HG03039 (cell line): Measurements from ENCODE around the gene CHRDL1.

Source experiments
- ATAC-seq: cut with Tn5 transposase; IDR thresholded peaks from one replicate; pipeline ENCODE4 v1.9.1; 2021; ENCODE audit warnings: mild to moderate bottlenecking, moderate library complexity; ENCODE audit not compliant: unreplicated experiment

CHRDL1 gene

DNA sequence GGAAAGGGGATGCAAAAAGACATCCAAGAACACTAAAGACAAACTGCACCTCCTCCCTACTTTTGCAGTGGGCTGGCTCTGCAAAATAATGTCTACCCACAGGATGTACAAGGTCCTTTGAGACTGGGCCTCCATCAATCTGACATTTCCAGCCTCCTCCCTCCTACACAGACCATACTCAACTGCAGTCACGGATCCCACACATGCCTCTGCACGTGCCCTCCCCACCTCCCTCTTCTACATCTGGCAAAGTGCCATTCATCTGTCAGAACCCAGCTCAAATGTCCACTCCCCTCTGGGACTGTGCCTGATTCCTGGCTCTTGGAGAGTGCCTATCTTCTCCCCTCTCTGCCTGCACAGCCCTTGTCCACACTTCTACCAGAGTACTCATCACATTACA, 50.3 kb downstream of the CHRDL1 start:
- no peak for ATAC-seq

DNA sequence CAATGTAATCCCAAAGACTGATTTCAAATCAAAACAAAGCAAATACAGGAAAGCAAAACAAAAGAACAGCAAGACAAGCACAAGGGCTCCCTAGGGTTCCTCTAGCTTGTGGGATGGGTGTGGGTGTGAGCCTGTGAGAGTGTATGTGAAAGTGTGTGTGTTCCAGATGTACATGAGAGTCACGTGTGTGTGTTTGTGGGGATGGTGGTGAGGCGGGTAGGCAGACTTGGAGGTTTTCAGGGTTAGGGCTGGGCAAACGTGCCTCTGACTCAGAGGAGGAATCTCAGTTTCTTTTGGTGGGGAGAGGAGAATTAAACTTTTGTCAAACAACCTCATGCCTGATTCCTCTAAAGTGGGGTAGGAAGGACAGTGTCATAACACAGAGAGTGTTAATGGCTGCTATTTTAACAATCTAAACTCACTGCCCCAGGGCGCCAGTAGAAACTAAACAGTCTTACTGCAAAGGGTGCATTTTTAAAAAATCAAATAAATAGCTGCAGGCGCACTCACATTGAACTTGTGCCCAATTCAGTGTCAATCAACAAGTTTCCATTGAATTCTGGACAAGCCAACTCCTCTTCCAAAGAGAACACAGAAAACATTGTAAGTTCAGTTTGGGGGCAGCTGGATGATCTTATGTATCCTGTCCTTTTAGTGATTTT, 51.8 kb downstream of the CHRDL1 start:
- ATAC-seq: peak; percentile 61

DNA sequence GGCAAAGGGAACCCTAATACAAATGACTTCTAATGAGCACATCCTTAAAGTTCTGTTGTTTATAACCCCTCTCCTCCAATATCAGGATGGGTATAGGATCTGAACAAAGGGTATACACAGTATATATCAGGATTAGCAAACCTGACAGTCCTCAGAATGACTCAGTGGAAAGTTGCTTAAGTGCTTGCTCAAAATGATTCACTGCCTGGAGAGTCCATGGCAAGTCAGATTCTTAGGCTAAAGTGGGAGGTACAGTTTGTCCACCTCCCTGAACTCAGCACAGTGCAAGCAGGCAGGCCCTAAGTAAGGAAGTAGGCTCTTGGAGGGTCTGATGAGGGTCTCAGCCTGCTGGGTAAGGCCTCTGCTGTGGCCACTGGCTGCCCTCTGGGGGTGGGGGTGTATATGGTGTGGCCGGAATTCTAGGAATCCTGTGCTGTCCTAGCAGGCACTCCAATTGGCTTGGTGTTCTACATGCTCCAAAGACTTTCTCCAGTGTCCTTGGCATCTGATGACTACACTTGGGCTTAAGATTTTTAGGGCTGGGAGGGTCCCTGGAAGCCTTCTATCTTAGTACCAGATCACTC, 54.3 kb downstream of the CHRDL1 start:
- no peak for ATAC-seq

DNA sequence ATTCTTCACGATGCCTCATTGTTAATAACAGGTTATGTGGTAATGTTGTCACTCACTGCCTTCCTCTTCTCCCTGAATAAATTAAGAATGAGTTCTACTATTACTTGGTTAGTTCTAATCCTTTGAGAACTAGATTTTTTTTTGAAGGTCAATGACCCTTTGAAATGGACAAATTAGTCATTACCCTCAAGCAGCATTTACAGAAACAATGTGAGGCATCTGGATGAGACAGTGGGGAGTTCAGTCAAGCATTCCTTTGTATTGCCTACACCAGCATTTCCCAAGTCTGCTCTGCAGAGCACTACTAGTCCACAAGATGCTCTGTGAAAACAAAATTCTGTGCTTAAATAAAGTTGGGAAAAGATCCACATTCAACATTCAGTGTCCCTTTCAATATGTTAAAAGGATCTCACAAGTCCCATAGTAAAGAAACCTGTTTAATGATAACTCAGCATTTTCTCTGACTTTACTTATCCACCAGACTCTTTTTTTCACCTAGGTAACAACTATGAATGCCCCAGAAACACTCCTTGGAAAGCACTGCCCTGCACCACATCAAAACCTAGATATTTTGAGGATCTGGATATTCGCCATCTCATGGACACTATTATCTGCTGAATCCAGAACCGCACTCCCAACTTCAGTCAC, 60.6 kb downstream of the CHRDL1 start:
- no peak for ATAC-seq

DNA sequence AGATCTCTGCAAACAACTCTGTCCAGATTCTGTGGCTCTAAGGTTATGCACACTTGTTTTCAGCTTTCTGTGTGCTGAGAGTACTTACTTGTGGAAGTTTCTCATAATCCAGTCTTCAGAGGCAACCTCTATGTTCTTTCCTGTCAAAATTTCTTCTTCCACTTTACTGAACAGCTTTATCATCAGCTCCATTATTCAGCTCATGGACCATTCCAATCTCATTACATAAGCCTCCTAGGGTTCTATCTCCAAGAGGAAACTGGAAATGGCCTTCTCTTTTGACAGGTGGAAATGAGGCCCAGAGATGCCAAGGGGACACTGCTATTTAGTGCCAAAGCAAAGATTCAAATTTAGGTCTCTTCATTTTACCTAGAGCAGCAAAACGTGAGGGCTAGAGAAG, 61.3 kb downstream of the CHRDL1 start:
- no peak for ATAC-seq

DNA sequence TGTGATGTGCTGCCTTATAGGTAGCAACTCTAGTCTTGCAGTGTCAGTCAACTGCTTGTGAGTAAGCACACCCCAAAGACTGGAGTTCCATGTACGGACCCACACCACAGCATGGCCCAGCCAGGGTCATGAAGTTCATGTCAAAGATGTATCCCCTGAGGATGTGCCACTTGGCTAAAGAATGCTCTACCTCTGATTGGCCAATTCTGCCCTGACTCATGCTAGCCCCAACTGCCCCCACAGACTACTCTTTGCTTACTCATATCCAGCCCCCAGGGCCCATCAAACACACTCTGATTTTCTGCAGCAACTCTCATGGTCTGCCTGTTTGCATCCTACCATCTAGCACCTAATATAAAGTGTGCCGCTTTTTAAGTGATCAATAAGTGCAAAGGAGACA, 62.5 kb downstream of the CHRDL1 start:
- no peak for ATAC-seq

DNA sequence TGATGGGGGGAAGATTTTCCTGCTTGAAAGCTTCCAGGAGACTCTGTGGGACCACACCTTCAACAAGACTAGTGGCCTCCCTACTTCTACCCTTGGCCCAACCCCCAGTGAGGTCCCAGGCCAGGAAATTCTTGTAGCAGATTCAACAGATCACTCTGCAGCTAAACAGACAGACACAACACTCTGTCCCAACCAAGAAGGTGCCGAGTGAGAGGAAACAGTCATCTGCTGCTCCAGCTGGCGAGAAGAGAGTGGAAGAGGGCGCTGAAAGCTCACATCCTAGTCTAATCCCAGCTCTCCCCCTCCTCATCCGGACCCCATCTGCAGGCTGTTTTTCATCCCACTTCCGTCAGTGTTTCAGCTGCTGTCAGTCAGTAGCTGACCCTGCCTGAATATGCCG, 63.4 kb downstream of the CHRDL1 start:
- no peak for ATAC-seq

DNA sequence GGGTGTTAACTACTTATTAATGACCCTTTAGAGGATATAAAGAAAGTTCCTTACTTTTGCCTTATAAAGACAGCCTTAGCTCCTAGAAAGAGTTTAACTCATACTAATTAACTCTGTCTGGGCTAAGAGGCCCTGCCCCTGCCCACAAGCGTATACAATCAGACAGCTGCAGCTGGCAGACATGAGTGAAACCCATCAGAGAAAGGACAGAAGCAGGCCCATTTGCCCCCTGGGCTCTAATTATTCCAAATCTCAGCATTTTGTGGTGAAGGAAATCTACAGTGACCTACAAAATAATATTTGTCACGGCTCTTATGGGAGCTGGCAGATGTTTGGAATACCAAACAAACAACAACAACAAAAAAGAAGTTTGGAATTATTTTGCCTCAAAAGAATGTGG, 71.8 kb downstream of the CHRDL1 start:
- no peak for ATAC-seq

DNA sequence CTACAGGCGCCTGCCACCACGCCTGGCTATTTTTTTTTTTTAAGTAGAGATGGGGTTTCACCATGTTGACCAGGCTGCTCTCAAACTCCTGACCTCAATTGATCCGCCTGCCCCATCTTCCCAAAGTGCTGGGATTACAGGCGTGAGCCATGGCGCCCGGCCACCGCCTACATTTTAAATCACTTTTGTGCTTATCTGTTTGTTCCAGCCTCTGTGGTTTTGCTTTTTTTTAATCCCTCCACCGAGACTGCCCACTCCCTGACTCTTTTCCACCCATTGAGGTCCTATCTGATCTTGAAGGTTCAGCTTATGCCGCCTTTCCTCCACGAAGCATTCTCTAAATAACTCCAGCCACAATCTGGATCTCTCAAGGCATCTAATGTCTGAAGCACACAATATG, 73.5 kb downstream of the CHRDL1 start:
- no peak for ATAC-seq

DNA sequence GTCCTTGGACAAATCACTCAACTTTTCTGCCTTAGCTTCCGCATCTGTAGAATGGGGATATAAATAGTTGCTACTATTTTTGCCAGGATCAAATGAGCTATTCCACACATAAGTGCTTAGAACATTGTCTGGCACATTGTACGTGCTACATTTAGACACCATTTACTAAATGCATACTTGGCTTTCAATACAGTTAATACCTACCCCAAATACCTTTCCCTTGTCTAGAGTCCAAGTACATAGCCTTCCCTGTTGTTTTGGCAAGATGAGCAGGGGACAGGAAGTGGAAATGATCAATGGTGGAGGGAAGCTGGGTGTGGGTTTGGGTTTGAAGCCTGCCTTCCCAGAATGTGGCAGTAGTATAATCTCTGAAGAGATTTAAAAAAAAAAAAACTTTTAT, 82.0 kb downstream of the CHRDL1 start:
- ATAC-seq: no peak

DNA sequence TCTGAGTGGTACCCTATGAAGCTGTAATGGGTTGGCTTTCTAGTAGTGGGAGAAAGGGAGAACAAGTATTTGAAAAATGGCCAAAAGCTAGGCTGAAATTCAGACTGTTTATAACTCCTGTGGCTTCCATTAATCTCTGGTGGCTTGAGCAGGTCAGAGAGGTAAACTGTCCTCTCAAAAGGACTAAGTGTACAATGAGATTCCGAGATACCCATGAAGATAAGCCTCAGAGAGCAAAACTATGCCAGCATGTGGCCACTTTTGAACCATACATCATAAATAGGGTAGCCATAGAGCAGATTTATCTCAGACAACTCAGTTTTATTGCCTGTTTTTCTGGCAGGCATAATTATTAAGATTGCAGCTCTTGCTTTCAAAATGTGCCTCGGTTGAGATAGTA, 89.2 kb downstream of the CHRDL1 start:
- no peak for ATAC-seq

DNA sequence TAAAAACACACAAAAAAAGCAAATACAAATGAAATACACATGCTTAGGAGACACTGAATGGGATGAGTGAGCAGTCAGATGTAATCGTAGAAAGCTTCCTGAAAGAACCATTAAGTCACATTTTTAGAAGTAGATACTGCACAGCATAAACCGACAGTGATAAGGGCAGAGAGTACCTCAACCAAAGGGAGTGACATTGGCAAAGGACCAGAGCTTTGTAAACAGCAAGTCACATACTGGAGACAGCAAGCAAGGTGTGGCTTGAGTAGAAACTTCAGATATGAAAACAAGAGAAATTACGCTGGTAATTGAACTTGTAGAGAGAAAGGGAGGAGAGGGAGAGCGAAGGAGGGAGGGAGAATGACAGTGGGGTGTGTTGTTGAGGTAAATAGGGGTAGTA, 92.0 kb downstream of the CHRDL1 start:
- no peak for ATAC-seq

DNA sequence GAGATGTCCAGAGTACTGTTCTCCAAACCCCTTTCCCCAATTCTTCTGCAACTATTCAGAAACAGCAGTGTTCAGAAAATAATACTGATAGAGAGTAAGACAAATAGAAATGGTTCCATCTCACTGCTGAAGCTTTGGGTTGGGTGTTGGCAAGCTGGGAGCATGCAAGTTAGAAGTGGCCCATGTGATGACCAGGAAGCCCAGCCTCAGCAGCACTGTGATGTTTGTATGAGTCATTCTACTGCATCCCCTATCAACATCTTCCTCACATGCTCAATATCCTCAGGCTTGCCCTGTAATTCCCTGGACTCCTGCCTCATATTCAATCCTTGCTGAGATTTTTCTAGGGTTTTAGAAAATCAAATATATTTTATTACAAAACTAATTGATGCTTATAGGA, 96.5 kb downstream of the CHRDL1 start:
- peak; percentile 13 for ATAC-seq

DNA sequence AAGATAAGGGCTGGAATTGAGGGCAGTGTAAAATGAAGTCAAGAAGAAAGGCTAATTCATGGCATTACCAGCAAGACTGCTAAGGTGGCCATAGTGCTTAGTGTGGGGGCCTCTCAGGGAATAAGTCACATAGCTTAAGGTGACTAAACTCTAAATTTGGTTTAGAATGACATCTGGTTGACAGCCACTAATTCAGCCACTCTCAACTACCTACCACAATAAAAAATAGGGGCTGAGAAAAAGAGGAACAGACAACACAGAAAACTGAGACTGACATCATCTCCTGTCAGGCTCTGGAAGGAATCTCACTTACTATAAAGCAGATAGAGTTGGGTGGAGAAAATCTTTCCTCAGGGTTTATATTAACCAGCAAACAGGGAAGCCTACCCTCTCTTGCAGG, 96.9 kb downstream of the CHRDL1 start:
- peak; percentile 53 for ATAC-seq

DNA sequence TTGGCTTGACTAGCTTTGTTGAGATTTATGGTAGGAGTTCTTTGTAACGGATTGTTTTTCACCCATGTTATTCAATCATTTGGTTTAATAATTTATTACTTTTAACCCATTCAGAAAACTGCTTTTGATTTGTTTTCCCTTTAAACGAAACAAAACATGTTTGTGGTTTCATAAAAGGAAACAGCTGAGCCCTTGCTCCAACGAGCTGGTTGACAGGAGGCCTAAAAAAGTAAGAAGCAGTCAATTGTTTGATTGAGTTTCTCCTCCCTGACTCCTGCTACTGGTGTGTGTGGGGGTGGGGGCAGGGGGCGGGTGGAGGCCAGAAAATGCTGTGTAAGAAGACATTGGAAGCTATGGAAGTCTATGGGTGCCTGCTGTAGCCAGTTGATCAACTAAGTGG, 102.8 kb downstream of the CHRDL1 start:
- ATAC-seq: no peak

DNA sequence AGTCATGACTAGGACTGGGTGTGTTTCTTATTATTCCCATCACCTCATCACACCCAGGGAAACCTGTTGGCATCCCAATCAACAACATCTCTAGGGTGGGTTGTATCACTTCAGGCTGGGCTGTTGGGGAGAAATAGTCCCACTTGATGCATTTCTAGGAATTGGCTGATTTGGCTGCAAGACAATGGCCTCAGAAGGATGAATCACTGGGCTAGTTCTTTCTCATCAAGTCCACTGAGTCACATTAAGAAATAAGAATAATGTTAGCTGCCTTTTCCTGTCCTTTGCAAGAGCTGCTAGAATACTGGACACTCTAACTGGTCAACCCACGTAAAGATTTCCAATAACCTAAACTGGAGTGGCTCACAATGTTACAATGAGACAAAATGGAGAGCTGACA, 104.2 kb downstream of the CHRDL1 start:
- no peak for ATAC-seq

DNA sequence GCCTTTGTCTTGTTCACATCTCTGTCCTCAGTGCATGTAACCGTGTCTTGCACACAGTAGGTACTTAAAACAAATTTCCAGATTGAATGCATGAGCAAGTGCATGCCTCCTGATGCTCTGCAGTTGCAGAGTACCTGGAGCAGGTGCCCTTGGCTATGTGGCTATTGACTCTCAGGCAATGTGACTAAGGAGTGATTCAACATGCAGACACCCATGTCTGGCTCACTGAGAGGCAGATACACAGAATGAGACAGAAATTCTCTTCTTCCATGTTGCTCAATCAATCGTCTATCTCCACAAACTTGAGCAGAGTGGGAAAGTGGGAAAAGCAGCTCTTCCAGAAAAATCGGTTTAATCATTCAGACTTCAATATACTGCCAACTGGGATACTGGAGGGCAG, 111.0 kb downstream of the CHRDL1 start:
- ATAC-seq: no peak

DNA sequence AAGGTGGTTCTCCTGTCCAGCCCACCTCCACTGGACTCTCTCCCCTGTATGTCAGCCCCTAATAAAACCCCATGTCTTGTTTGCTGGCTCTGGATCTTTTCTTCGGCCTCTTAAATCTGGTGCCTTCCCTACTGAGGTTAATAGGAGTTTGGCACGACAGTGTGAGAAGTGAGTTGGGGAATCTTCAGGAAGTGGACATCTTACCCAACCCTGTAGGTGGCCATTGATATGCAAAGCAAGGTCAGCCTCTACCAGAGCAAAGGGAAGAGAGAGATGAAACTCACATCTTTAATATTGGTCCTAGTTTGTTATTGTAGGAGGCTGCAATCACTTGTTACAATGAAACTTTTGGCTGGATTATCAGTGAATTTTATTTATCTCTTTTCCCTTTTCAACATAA, 111.7 kb downstream of the CHRDL1 start:
- ATAC-seq: no peak

DNA sequence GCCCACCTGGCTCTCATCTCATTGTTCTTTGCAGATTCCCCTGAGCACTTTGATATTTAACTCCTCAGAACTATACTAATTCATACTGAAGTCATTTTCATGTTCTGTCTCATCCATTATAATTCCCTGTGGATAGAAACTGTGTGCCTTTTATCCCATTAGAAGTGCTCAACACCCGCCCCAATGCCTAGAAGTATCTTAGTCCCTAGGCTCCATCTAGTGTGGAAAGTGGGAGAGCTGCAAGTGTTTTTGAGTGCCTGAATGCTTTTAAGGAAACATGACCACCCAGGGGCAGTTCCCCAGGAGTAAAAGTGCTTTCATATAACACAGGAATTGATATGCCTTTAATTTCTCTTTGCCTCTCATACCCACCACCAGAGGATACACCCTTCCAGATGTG, 117.0 kb downstream of the CHRDL1 start:
- no peak for ATAC-seq

DNA sequence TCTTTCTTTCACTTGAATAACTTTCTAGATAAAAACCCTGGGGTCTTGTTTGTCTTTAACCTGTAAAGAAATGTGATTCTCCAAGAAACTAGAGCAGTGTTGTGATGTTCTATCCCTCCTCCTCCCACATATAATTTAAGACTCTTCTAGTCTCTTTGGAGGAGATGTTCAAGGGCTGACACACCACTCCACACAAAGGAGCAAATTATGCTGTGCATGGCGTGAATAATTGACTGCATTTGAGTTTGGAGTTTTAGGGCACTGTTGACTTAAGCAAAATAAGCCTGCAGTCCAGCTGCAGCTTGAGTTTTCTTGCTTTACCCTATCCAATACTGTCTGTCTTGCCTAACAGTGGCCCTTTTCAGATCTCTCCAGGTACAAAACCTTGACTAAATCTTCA, 119.7 kb downstream of the CHRDL1 start:
- ATAC-seq: no peak

DNA sequence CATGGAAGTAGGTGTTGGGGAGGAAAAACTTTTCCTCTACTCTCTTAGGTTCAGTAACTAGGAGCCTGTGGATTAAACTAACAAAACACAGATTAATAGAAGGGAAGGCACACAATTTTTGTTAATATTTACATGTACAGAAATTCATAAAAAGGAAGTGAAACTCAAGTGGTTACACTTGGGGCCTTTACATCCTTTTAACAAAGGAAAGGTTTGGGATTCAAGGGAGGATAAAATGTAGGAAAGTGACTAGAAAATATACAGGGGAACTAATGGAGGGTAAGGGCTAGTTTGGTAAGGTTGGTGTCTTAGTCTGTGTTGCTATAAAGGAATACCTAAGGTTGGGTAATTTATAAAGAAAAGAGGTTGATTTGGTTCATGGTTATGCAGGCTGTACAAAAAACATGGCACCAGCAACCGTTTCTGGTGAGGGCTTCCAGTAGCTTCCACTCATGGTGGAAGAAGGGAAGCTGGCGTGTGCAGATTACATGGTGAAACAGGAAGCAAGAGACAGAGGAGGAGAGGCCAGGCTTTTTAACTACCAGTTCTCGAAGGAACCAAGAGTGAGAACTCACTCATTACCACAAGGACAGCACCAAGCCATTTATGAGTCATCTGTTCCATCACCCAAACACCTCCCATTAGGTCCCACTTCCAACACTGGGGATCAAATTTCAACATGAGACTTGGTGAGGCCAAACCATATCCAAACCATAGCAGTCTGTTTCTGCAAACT, 124.4 kb downstream of the CHRDL1 start:
- peak; percentile 83 for ATAC-seq

DNA sequence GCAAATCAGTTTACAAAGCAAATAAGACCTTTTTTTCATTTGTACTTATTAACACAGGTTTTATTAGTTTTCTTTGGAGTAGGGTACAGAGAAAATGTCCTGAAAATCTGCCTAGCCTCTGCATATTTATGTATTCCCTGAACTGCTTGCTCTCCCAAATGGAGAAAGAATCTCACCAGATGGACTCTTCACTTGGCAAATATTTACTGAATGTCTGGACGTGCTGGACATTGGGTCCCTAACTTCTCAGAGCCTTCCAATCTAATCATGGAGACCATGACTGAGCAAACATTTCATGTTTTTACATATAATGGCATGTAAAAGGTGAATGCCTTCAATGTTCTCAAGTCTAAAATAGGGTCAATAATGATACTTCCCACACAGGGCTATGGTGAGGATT, 126.0 kb downstream of the CHRDL1 start:
- no peak for ATAC-seq
